Astrocyte (in vitro differentiated cells and primary cell): Measurements from ENCODE around the gene CNTLN. TPM values are rescaled to one million over a fixed set of nuclear protein-coding genes. Genes with fewer than 3 reads are reported as not detected.

Experiments
- DNase-seq: peaks from one replicate; pipeline ENCODE4 v3.0.0-alpha.2; 2010; ENCODE audit warnings: low read depth
- FAIRE-seq: peaks from 2 replicates; lab custom pipeline; 2011; peaks lifted over from hg19 to GRCh38; lab: Jason Lieb, UNC
- H2AFZ ChIP-seq: 2 replicates; pipeline ENCODE4 v1.6.0; 2012; ENCODE audit warnings: low read depth, low read length, inconsistent platforms
- H3K27ac ChIP-seq: 2 replicates; pipeline ENCODE4 v1.5.1; 2011; ENCODE audit warnings: low read depth, low read length, inconsistent platforms
- H3K27me3 ChIP-seq: 2 replicates; pipeline ENCODE4 v1.6.0; 2011; ENCODE audit warnings: low read length, inconsistent platforms; ENCODE audit not compliant: insufficient read depth
- H3K36me3 ChIP-seq: 2 replicates; pipeline ENCODE4 v1.5.1; 2011; ENCODE audit warnings: low read length, inconsistent platforms; ENCODE audit not compliant: insufficient read depth
- H3K4me1 ChIP-seq: 2 replicates; pipeline ENCODE4 v1.5.1; 2011; ENCODE audit warnings: low read length, inconsistent platforms; ENCODE audit not compliant: insufficient read depth
- H3K4me2 ChIP-seq: 2 replicates; pipeline ENCODE4 v1.6.0; 2012; ENCODE audit warnings: low read length, inconsistent platforms
- H3K4me3 ChIP-seq: 2 replicates; pipeline ENCODE4 v1.5.1; 2011; ENCODE audit warnings: low read depth, mild to moderate bottlenecking, low read length, inconsistent platforms; ENCODE audit not compliant: insufficient read depth
- H3K79me2 ChIP-seq: 2 replicates; pipeline ENCODE4 v1.6.0; 2012; ENCODE audit warnings: mild to moderate bottlenecking, low read length, inconsistent platforms; ENCODE audit not compliant: insufficient read depth
- H3K9ac ChIP-seq: 2 replicates; pipeline ENCODE4 v1.6.0; 2012; ENCODE audit warnings: mild to moderate bottlenecking, low read length, inconsistent platforms
- H3K9me3 ChIP-seq: 2 replicates; pipeline ENCODE4 v1.5.1; 2012; ENCODE audit warnings: low read depth, mild to moderate bottlenecking, low read length, inconsistent platforms; ENCODE audit not compliant: insufficient read depth
- H4K20me1 ChIP-seq: 2 replicates; pipeline ENCODE4 v1.6.0; 2012; ENCODE audit warnings: low read length, inconsistent platforms; ENCODE audit not compliant: insufficient read depth
- H3K27ac Mint-ChIP-seq: one replicate; pipeline ENCODE4 v1.8.0; 2021; ENCODE audit warnings: mild to moderate bottlenecking, mixed read lengths; ENCODE audit not compliant: unreplicated experiment
- H3K27me3 Mint-ChIP-seq: one replicate; pipeline ENCODE4 v1.8.0; 2021; ENCODE audit warnings: low read depth, mixed read lengths; ENCODE audit not compliant: unreplicated experiment
- H3K36me3 Mint-ChIP-seq: one replicate; pipeline ENCODE4 v1.8.0; 2021; ENCODE audit warnings: low read depth, mixed read lengths; ENCODE audit not compliant: unreplicated experiment
- H3K4me1 Mint-ChIP-seq: one replicate; pipeline ENCODE4 v1.8.0; 2021; ENCODE audit warnings: low read depth, mixed read lengths; ENCODE audit not compliant: unreplicated experiment
- H3K4me3 Mint-ChIP-seq: one replicate; pipeline ENCODE4 v1.8.0; 2021; ENCODE audit warnings: mild to moderate bottlenecking, moderate library complexity, mixed read lengths; ENCODE audit not compliant: unreplicated experiment
- H3K9me3 Mint-ChIP-seq: one replicate; pipeline ENCODE4 v1.8.0; 2021; ENCODE audit warnings: mild to moderate bottlenecking, mixed read lengths; ENCODE audit not compliant: unreplicated experiment
- EZH2 ChIP-seq: IDR thresholded peaks from 2 replicates; pipeline ENCODE4 v1.6.1; 2012; ENCODE audit warnings: mild to moderate bottlenecking, low read length, inconsistent platforms; ENCODE audit not compliant: insufficient read depth
- total RNA-seq: library from RNA; stranded (reverse); gene quantifications from 2 replicates; pipeline ENCODE4 v1.2.1, GENCODE V29; 2021
- TF ChIP-seq, protein P1 (sequence below): IDR thresholded peaks from 2 replicates; pipeline ENCODE4 v1.5.1; 2011; ENCODE audit warnings: low read depth, mild to moderate bottlenecking, inconsistent platforms, low read length, moderate library complexity; ENCODE audit not compliant: insufficient read depth

Gene CNTLN
- total RNA-seq, 1 donor from 2014 or later, result 4.4 TPM

DNA sequence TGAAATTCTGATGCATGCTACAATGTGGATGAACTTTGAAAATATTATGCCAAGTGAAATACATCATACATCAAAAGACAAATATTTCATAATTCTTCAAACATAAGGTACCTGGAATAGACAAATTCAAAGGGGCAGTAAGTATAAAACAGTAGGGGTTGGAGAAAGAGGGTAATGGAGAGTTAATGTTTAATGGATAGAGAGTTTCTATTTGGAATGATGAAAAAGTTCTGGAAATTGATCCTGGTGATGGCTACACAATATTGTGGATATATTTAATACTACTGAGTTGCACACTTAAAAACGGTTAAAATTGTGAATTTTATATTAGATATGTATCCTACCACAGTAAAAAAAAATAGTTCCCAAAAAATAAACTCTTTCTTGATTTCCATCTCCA lies 14.6 kb upstream of the CNTLN start:
- H3K4me3 ChIP-seq, result no peak overlapping the region
- no peaks in the 10 kb centered on the region for H3K27me3 ChIP-seq
- no peaks in the 10 kb centered on the region for H3K36me3 Mint-ChIP-seq
- H3K9me3 ChIP-seq, result no peaks in the 10 kb centered on the region
- no peak overlapping the region for H3K9ac ChIP-seq
- H3K79me2 ChIP-seq, result no peaks in the 10 kb centered on the region
- H3K27ac Mint-ChIP-seq, result no peak overlapping the region
- FAIRE-seq (no peak), DNase-seq (no peak)
- H3K4me1 Mint-ChIP-seq, result no peaks in the 10 kb centered on the region
- H3K9me3 Mint-ChIP-seq, result peaks cover 1% of the 10 kb centered on the region
- H3K4me1 ChIP-seq, result no peaks in the 10 kb centered on the region
- H3K36me3 ChIP-seq, result no peaks in the 10 kb centered on the region
- no peak overlapping the region for H3K4me2 ChIP-seq
- H3K4me3 Mint-ChIP-seq, result no peak overlapping the region
- no peaks in the 10 kb centered on the region for H4K20me1 ChIP-seq
- H3K27ac ChIP-seq, result no peak overlapping the region
- H3K27me3 Mint-ChIP-seq, result no peaks in the 10 kb centered on the region
- no peak overlapping the region for H2AFZ ChIP-seq
- no peak for TF ChIP-seq EZH2
- TF ChIP-seq, protein P1, sequence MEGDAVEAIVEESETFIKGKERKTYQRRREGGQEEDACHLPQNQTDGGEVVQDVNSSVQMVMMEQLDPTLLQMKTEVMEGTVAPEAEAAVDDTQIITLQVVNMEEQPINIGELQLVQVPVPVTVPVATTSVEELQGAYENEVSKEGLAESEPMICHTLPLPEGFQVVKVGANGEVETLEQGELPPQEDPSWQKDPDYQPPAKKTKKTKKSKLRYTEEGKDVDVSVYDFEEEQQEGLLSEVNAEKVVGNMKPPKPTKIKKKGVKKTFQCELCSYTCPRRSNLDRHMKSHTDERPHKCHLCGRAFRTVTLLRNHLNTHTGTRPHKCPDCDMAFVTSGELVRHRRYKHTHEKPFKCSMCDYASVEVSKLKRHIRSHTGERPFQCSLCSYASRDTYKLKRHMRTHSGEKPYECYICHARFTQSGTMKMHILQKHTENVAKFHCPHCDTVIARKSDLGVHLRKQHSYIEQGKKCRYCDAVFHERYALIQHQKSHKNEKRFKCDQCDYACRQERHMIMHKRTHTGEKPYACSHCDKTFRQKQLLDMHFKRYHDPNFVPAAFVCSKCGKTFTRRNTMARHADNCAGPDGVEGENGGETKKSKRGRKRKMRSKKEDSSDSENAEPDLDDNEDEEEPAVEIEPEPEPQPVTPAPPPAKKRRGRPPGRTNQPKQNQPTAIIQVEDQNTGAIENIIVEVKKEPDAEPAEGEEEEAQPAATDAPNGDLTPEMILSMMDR, result no peak

DNA sequence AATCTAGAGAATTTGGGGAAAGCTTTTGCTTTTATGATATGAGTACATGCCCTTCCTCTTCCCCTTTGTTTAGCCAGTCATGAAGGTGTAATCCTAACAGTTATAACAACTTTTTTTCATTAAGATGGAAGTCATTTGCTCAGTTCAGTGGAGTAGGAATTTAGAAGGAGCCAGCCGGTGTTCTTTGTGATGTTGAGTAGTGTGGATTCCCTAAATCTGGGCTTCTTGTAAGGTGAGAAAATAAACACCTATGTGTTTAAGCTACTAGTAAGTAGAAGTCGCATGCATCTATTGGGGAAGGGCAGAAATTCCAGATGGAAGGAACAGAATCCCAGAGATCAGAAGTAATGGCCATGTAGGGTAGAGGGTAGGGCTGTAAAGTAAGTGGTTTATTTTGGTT lies 13.6 kb upstream of the CNTLN start:
- Mint-ChIP-seq H3K27me3 (no peaks in the 10 kb centered on the region), H3K4me1 (no peaks in the 10 kb centered on the region), H3K27ac (no peak overlapping the region), H3K36me3 (no peaks in the 10 kb centered on the region), H3K9me3 (peaks cover 1% of the 10 kb centered on the region), H3K4me3 (no peak overlapping the region)
- Histone ChIP-seq H2AFZ (no peak overlapping the region), H3K27me3 (no peaks in the 10 kb centered on the region), H3K4me3 (no peak overlapping the region), H3K4me1 (no peaks in the 10 kb centered on the region), H3K79me2 (no peaks in the 10 kb centered on the region), H3K36me3 (no peaks in the 10 kb centered on the region), H3K9me3 (no peaks in the 10 kb centered on the region), H3K27ac (no peak overlapping the region), H4K20me1 (no peaks in the 10 kb centered on the region), H3K9ac (no peak overlapping the region), H3K4me2 (no peak overlapping the region)
- no peak for DNase-seq
- TF ChIP-seq EZH2, result no peak
- TF ChIP-seq, protein P1, result no peak
- FAIRE-seq, result no peak

DNA sequence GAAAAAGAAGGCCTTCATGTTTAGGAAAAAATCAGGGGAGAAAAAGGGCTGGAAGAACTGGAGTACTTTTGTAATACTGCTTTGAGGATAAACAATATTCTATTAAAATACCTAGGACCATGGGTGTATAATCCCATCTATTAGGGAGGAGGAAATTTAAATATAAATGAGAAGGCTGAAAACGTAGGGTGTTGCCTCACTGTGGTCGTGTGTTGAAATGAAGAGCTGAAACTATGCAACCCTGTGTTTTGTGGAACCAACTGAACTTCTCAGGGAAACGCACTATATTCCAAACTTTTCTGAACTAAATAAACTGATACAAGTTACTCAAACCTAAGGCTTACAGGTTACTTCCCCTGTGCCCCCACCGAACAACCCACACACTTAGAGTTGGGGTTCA lies 4.5 kb upstream of the CNTLN start:
- H3K27me3 ChIP-seq, result no peaks in the 10 kb centered on the region
- peaks cover 4% of the 10 kb centered on the region for H3K79me2 ChIP-seq
- Mint-ChIP-seq H3K4me1 (no peaks in the 10 kb centered on the region), H3K9me3 (no peaks in the 10 kb centered on the region), H3K27me3 (peaks cover 9% of the 10 kb centered on the region), H3K4me3 (no peak overlapping the region), H3K36me3 (no peaks in the 10 kb centered on the region), H3K27ac (no peak overlapping the region)
- no peak overlapping the region for H2AFZ ChIP-seq
- H3K9me3 ChIP-seq, result no peaks in the 10 kb centered on the region
- DNase-seq (no peak), FAIRE-seq (no peak)
- H3K4me3 ChIP-seq, result no peak overlapping the region
- no peaks in the 10 kb centered on the region for H3K36me3 ChIP-seq
- TF ChIP-seq EZH2, result no peak
- TF ChIP-seq, protein P1, result no peak
- H4K20me1 ChIP-seq, result no peaks in the 10 kb centered on the region
- H3K27ac ChIP-seq, result no peak overlapping the region
- peaks cover 5% of the 10 kb centered on the region for H3K4me1 ChIP-seq
- no peak overlapping the region for H3K9ac ChIP-seq
- H3K4me2 ChIP-seq, result no peak overlapping the region
